ENCODE data around the gene GRIA3.

Gene GRIA3

GRCh38 chrX:123184219-123184865 lies at the start of gene GRIA3:
GRIA3 (plus strand) TSS chrX:123184278; CDS start chrX:123184536, 258 bp downstream.
- no peak for DNase-seq (ENCODE audit: low read depth, low spot score)

- DNase-seq (ENCODE audit: low read depth, low spot score), result no peak
Observed at GRCh38 chrX:123138473-123138872, 45.6 kb upstream of the GRIA3 start.

- DNase-seq (ENCODE audit: low read depth, low spot score), result no peak
Observed at GRCh38 chrX:123140454-123140853, 43.6 kb upstream of the GRIA3 start.

GRCh38 chrX:123140904-123141303 lies 43.2 kb upstream of the GRIA3 start:
- DNase-seq (ENCODE audit: low read depth, low spot score), result no peak

- no peak for DNase-seq (ENCODE audit: low read depth, low spot score)
Observed at GRCh38 chrX:123153846-123154335, 30.2 kb upstream of the GRIA3 start.

GRCh38 chrX:123155327-123155726 lies 28.8 kb upstream of the GRIA3 start:
- DNase-seq (ENCODE audit: low read depth, low spot score), result no peak

GRCh38 chrX:123157586-123157985 lies 26.5 kb upstream of the GRIA3 start:
- DNase-seq (ENCODE audit: low read depth, low spot score), result no peak

GRCh38 chrX:123159403-123159802 lies 24.7 kb upstream of the GRIA3 start:
- no peak for DNase-seq (ENCODE audit: low read depth, low spot score)

- no peak for DNase-seq (ENCODE audit: low read depth, low spot score)
Observed at GRCh38 chrX:123167621-123168020, 16.5 kb upstream of the GRIA3 start.

GRCh38 chrX:123169247-123169901 lies 14.7 kb upstream of the GRIA3 start:
- DNase-seq (ENCODE audit: low read depth, low spot score), result no peak

- DNase-seq (ENCODE audit: low read depth, low spot score), result no peak
Observed at GRCh38 chrX:123170546-123170945, 13.5 kb upstream of the GRIA3 start.

GRCh38 chrX:123171781-123172180 lies 12.3 kb upstream of the GRIA3 start:
- no peak for DNase-seq (ENCODE audit: low read depth, low spot score)

GRCh38 chrX:123172869-123173268 lies 11.2 kb upstream of the GRIA3 start:
- DNase-seq (ENCODE audit: low read depth, low spot score), result no peak

- DNase-seq (ENCODE audit: low read depth, low spot score), result no peak
Observed at GRCh38 chrX:123173833-123174232, 10.2 kb upstream of the GRIA3 start.

- DNase-seq (ENCODE audit: low read depth, low spot score), result no peak
Observed at GRCh38 chrX:123175366-123176122, 8.5 kb upstream of the GRIA3 start.

GRCh38 chrX:123181233-123181914 lies 2.7 kb upstream of the GRIA3 start:
- no peak for DNase-seq (ENCODE audit: low read depth, low spot score)

GRCh38 chrX:123184866-123185276 lies 793 bp downstream of the GRIA3 start:
- no peak for DNase-seq (ENCODE audit: low read depth, low spot score)

GRCh38 chrX:123185721-123186120 lies 1.6 kb downstream of the GRIA3 start:
- DNase-seq (ENCODE audit: low read depth, low spot score), result no peak

GRCh38 chrX:123186801-123187200 lies 2.7 kb downstream of the GRIA3 start:
- DNase-seq (ENCODE audit: low read depth, low spot score), result no peak

- no peak for DNase-seq (ENCODE audit: low read depth, low spot score)
Observed at GRCh38 chrX:123188081-123188480, 4.0 kb downstream of the GRIA3 start.

GRCh38 chrX:123189338-123189737 lies 5.3 kb downstream of the GRIA3 start:
- no peak for DNase-seq (ENCODE audit: low read depth, low spot score)

- no peak for DNase-seq (ENCODE audit: low read depth, low spot score)
Observed at GRCh38 chrX:123190096-123190495, 6.0 kb downstream of the GRIA3 start.
